SU-DHL-6 (cell line): ENCODE results near the gene ZNF532.
"Not testable (repeated sequence)": the region's sequence is repeated elsewhere in the genome, so short reads cannot be mapped to it uniquely, and the experiment has no call there.

Experiments
- H2AFZ ChIP-seq: fragments of 200-600 bp; sonication (generic); 2 replicates; pipeline ENCODE4 v1.6.1; 2014; ENCODE audit warnings: low read depth, mild to moderate bottlenecking, moderate library complexity, mixed read lengths, antibody characterized with exemption, low read length; ENCODE audit not compliant: severe bottlenecking
- H3F3A ChIP-seq: fragments of 200-600 bp; shearing (Covaris generic); 2 replicates; pipeline ENCODE4 v1.6.0; 2016; ENCODE audit warnings: antibody characterized with exemption, mild to moderate bottlenecking; ENCODE audit not compliant: insufficient read depth
- H3K27ac ChIP-seq: fragments of 200-600 bp; sonication (generic); 2 replicates; pipeline ENCODE4 v1.5.1; 2016; ENCODE audit warnings: low read depth, mild to moderate bottlenecking, low read length, moderate library complexity, mixed read lengths
- H3K27me3 ChIP-seq: fragments of 200-600 bp; sonication (generic), shearing (Covaris generic); 2 replicates; pipeline ENCODE4 v1.6.0; 2014; ENCODE audit warnings: mild to moderate bottlenecking, low read length
- H3K36me3 ChIP-seq: fragments of 200-600 bp; sonication (generic); 2 replicates; pipeline ENCODE4 v1.6.1; 2014; ENCODE audit warnings: mild to moderate bottlenecking, low read length, mixed read lengths
- H3K4me2 ChIP-seq: fragments of 300-600, 200-600 bp; shearing (Covaris generic), sonication (generic); 2 replicates; pipeline ENCODE4 v1.6.0; 2014; ENCODE audit warnings: low read length, low read depth, mild to moderate bottlenecking; ENCODE audit not compliant: poor library complexity, severe bottlenecking
- H3K4me3 ChIP-seq: fragments of 200-600 bp; sonication (generic); 2 replicates; pipeline ENCODE4 v1.5.1; 2014; ENCODE audit warnings: antibody characterized with exemption, low read length, mild to moderate bottlenecking, mixed read lengths; ENCODE audit not compliant: insufficient read depth, poor library complexity, severe bottlenecking
- H3K79me2 ChIP-seq: fragments of 200-600 bp; sonication (generic); 2 replicates; pipeline ENCODE4 v1.6.1; 2014; ENCODE audit warnings: mild to moderate bottlenecking, low read length, moderate library complexity; ENCODE audit not compliant: insufficient read depth
- H3K9ac ChIP-seq: fragments of 200-600 bp; sonication (generic); 2 replicates; pipeline ENCODE4 v1.7.0; 2014; ENCODE audit warnings: mild to moderate bottlenecking, low read length
- H3K9me2 ChIP-seq: fragments of 200-600 bp; sonication (generic); replicated peaks from 2 replicates; pipeline ENCODE4 v1.6.1; 2014; ENCODE audit warnings: low read length; ENCODE audit not compliant: insufficient read depth
- H3K9me3 ChIP-seq: fragments of 200-600 bp; sonication (generic); 2 replicates; pipeline ENCODE4 v1.6.1; 2014; ENCODE audit warnings: low read length, mixed read lengths; ENCODE audit not compliant: insufficient read depth
- H4K20me1 ChIP-seq: fragments of 200-600 bp; sonication (generic); 2 replicates; pipeline ENCODE4 v1.6.1; 2014; ENCODE audit warnings: low read depth, mild to moderate bottlenecking, antibody characterized with exemption, low read length, moderate library complexity, mixed read lengths
- CTCF ChIP-seq: fragments of 200-600 bp; sonication (generic); IDR thresholded peaks from one replicate; pipeline ENCODE4 v1.5.1; 2017; ENCODE audit warnings: antibody characterized with exemption, mild to moderate bottlenecking, low read length, moderate library complexity; ENCODE audit not compliant: insufficient read depth, poor library complexity, severe bottlenecking
- EZH2phosphoT487 ChIP-seq: fragments of 200-600 bp; sonication (generic), shearing (Covaris generic); conservative IDR thresholded peaks from 2 replicates; pipeline ENCODE4 v1.6.1; 2018; ENCODE audit warnings: mild to moderate bottlenecking, antibody characterized with exemption, low read length, moderate library complexity, mixed read lengths

The ZNF532 gene

GRCh38 chr18:58853561-58853960, 11.1 kb upstream of the ZNF532 start:
- no peak overlapping the region for H3K27ac ChIP-seq

DNA sequence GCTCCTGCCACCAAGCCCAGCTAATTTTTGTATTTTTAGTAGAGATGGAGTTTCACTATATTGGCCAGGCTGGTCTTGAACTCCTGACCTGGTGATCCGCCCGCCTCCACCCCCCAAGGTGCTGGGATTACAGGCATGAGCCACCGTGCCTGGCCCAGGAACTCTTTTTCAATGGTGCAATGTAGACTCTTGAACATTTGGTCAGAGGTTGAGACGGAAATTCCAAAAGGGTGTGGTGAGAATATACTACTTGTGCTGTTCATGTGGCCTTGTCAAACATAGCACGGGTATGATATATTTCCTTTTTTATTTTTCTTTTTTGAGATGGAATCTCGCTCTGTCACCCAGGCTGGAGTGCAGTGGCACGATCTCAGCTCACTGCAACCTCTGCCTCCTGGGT, 9.2 kb upstream of the ZNF532 start:
- not testable (repeated sequence) for H3K9me2 ChIP-seq, H3K27ac ChIP-seq, H3K36me3 ChIP-seq, H3K4me2 ChIP-seq, H2AFZ ChIP-seq, H3K4me3 ChIP-seq, H3F3A ChIP-seq, H4K20me1 ChIP-seq, H3K9me3 ChIP-seq, H3K27me3 ChIP-seq, H3K79me2 ChIP-seq, H3K9ac ChIP-seq

More at GRCh38 chr18:58853561-58853960, 11.1 kb upstream of the ZNF532 start:
- Histone ChIP-seq H3K9me2 (no peaks in the 10 kb centered on the region), H3K4me2 (no peak overlapping the region), H3K9ac (no peak overlapping the region), H2AFZ (no peak overlapping the region), H3K36me3 (no peaks in the 10 kb centered on the region), H3F3A (no peaks in the 10 kb centered on the region), H3K4me3 (no peak overlapping the region), H3K79me2 (no peaks in the 10 kb centered on the region), H3K9me3 (no peaks in the 10 kb centered on the region), H4K20me1 (no peaks in the 10 kb centered on the region), H3K27me3 (no peaks in the 10 kb centered on the region)
- no peak for TF ChIP-seq CTCF
- no peak for TF ChIP-seq EZH2phosphoT487

GRCh38 chr18:58856881-58857280, 7.8 kb upstream of the ZNF532 start:
- no peaks in the 10 kb centered on the region for H3K9me3 ChIP-seq
- no peak overlapping the region for H3K4me3 ChIP-seq
- H3K27ac ChIP-seq: no peak overlapping the region
- H3K79me2 ChIP-seq: no peaks in the 10 kb centered on the region
- H3K27me3 ChIP-seq: no peaks in the 10 kb centered on the region
- H2AFZ ChIP-seq: no peak overlapping the region
- H3K36me3 ChIP-seq: no peaks in the 10 kb centered on the region
- 0 out of 2 replicates have a peak, but pooled peaks cover 5% of the 10 kb centered on the region for H3F3A ChIP-seq
- TF ChIP-seq EZH2phosphoT487: no peak
- TF ChIP-seq CTCF: no peak
- H4K20me1 ChIP-seq: no peaks in the 10 kb centered on the region
- H3K9ac ChIP-seq: no peak overlapping the region
- H3K9me2 ChIP-seq: no peaks in the 10 kb centered on the region
- H3K4me2 ChIP-seq: no peak overlapping the region

GRCh38 chr18:58858591-58859468, 5.8 kb upstream of the ZNF532 start:
- TF ChIP-seq EZH2phosphoT487 (no peak), CTCF (no peak)
- Histone ChIP-seq H4K20me1 (no peaks in the 10 kb centered on the region), H3K79me2 (no peaks in the 10 kb centered on the region), H3K9ac (no peak overlapping the region), H3K4me3 (no peak overlapping the region), H3F3A (0 out of 2 replicates have a peak, but pooled peaks cover 5% of the 10 kb centered on the region), H3K4me2 (no peak overlapping the region), H3K36me3 (no peaks in the 10 kb centered on the region), H3K9me3 (no peaks in the 10 kb centered on the region), H2AFZ (no peak overlapping the region), H3K9me2 (no peaks in the 10 kb centered on the region), H3K27me3 (no peaks in the 10 kb centered on the region), H3K27ac (no peak overlapping the region)
